Medulla oblongata (tissue), 1 donor: Measurements from ENCODE around the gene RNF183.

Experiments
- DNase-seq: peaks from one replicate; pipeline ENCODE4 v3.0.0-alpha.2; 2015; ENCODE audit errors: extremely low spot score

The RNF183 gene

GRCh38 chr9:113302792-113303418 lies at the start of gene RNF183:
RNF183 (minus strand) TSS chr9:113303376; CDS start chr9:113298184, 5,192 bp downstream.
- DNase-seq: no peak

- DNase-seq: no peak
These were observed 49.2 kb upstream of the RNF183 start for GRCh38 chr9:113352411-113352810.

DNA sequence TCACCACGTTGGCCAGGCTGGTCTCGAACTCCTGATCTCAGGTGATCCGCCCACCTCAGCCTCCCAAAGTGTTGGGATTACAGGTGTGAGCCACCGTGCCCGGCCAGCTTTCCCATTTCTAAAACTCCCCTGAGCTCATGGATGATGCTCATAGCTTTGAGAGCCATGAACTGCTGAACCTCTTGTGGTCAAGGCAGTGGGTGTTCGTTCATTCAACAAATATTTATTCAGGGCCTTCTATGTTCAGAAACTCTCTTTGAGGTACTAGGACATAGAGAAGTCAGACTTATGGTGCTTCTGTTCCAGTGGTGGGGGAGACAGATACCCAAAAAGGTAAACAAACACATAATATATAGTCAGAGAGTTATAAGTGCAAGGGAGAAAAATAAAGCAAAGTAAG lies 48.8 kb upstream of the RNF183 start:
- DNase-seq: no peak

DNA sequence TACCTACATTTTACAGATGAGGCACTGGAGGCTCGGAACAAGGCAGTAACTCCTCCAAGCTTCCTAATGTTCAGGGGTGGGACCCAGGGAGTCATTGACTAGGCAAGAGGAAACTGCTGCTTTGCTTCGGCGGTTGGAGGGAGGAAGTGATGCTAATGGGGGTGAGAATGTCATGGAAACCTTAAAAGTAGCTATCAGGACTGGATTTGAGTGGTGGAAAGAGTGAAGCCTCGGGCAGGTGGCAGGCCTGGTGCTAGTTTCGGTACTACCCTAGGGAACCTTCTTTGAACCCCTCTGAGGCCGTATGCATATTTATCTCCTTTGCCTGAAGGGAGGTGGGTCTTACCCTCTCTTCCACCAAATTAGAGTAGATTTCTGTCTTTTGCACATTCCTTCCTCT lies 47.8 kb upstream of the RNF183 start:
- no peak for DNase-seq

DNA sequence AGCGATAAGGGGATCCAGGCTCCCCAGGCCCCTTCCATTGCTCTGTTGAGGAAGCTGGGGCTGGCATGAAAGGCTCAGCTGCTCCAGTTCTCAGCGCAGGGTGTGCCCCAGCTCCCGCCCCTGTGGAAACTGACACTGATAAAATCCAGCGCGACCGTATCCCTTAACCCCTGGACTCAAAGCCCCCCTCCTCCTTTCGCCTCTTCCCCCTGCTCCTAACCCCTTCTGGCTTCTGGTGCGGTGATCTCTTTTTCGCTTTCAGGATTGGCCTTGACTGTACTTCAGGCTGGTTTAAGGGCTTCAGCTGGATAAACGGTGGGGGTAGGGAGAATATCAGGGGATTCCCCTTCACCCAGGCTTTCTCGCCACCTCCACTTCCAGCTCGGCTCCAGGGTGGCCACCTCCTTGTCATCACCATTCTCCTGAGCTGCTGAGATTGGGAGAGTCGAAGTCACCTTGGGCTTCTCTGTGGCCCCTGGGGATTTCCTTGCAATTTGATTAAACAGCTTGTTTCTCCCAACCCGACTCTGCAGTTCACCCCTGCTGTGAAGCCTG lies 47.0 kb upstream of the RNF183 start:
- DNase-seq: no peak

GRCh38 chr9:113349445-113350094 lies 46.4 kb upstream of the RNF183 start, which contains the start of gene BSPRY:
BSPRY (plus strand) TSS chr9:113349541; CDS start chr9:113349580, 39 bp downstream.
- DNase-seq: no peak

- DNase-seq: no peak
These were observed 45.9 kb upstream of the RNF183 start for GRCh38 chr9:113349066-113349444.

GRCh38 chr9:113348437-113348836 lies 45.3 kb upstream of the RNF183 start:
- no peak for DNase-seq

- DNase-seq: no peak
These were observed 42.5 kb upstream of the RNF183 start for GRCh38 chr9:113345671-113346070.

GRCh38 chr9:113345190-113345589 lies 42.0 kb upstream of the RNF183 start:
- peak; percentile 70 for DNase-seq

- DNase-seq: peak; percentile 97
These were observed 40.6 kb upstream of the RNF183 start for GRCh38 chr9:113343732-113344231.

DNA sequence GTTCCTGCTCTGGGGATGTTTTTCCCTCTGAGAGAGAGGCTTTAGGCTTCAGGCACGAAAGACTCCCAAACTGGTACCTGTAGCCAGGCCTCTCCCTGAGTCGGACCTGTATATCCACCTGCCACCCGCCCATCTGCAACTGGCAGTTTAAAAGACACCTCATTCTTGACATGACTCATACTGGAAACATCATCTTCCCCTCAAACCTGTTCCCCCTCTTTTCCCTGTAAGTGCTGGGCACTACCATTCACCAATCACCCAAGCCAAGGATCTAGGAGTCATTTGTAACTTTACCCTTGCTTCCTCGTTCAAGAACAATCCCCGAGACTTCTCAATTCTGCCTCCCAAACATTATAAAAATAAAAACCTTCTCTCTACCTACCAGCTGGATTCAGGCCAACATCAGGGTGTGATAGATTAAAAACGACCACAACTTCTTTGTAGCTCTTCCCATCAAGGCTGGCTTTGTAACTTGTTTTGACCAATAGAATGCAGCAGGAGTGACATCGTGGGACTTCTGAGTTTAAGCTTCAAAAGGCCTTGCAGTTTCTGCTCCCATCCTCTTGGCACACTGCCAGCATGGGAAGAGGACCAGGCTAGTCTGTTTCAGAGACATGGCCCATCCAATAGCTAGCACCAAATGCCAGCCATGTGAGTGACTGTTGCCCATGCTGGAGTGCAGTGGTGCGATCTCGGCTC lies 38.7 kb upstream of the RNF183 start:
- no peak for DNase-seq

DNA sequence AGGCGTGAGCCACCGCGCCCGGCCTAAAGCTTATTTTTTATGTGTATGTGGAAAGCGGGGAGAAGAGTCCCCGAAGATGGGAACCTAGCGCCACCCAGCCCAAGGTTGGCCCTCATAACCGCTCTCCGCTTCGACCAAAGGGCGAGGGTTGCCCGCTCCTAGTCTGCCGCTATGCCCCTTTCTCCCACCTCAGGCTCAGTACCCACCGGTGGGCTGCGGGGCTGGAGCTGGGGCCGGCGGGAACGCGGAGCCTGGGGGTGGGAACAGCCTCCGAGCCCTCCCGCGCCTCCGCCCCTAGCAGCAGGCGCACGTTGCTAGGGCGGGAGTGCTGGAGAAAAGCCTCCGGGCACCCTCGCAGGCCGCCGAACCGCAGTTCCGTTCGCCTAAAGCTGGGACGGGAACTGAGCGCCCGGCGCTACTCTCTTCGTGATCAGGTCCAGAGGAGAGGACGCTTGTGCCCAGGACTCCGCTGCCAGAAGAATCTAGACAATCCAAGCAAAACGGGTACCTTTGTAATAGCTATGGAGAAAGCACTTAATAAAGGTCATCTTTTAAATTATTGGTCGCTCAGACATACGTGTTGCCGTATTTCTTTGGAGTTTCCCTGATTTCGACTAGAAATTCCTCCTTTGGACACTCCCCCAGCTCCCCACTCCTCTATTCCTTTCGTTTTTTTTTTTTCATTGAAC lies 37.0 kb upstream of the RNF183 start, which contains the start of gene WDR31:
WDR31 (minus strand) TSS at position 265 of the 689 bp plus-strand sequence. CDS start 8,253 bp downstream, outside the sequence.
- DNase-seq: peak; percentile 88

GRCh38 chr9:113337714-113338113 lies 34.5 kb upstream of the RNF183 start:
- no peak for DNase-seq

DNA sequence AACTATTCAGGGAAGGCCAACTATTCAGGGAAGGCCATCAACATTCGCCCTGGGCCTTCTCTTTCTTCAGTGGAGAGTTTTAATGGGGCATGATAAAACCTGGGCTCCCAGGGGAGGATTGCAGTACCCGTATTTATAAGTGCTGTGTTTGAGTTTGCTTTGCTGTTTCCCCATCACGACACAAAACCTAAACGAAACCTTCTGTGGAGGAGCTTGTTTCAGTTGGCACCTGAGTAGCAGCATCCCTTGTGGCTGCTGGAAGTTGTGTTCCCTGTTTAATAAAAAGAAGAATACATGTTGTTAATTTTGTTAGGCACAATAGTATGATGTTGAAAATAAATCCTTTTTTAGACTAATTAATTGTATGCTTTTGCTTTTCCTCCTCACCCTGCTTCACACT lies 28.6 kb upstream of the RNF183 start:
- no peak for DNase-seq

DNA sequence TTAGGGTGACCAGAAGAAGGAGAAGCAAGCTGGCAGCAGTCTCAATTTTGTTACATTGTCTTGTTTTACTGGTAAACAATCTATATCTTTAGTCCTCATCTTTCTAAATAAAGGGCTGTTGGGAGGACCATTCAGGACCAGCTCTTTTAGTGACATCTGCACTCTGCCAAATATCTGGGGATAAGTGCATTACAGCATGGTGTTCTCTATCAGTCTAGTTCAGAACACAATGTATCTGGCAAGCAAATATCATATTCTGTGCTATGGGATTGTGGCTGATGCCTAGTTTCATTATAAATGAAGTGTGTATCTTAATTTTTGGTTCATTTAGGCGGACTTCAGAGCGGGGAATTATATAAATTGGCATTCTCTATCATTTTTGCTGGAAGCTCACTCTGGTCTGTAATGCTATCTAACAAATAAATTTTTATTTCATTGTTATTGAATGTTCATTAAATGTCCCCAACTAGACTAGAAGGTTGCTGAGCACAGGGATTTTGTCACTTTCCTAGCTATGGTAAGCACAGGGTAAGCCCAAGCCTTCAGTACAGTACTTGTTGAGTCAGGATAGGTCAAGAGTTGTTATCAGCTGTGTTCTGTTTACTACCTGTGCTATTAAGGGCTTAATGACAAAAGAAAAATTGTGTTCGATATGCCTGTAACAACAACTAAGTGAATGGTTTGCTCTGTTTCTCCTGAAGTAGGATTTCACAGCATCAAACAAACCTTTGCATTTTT lies 25.0 kb upstream of the RNF183 start:
- no peak for DNase-seq

DNA sequence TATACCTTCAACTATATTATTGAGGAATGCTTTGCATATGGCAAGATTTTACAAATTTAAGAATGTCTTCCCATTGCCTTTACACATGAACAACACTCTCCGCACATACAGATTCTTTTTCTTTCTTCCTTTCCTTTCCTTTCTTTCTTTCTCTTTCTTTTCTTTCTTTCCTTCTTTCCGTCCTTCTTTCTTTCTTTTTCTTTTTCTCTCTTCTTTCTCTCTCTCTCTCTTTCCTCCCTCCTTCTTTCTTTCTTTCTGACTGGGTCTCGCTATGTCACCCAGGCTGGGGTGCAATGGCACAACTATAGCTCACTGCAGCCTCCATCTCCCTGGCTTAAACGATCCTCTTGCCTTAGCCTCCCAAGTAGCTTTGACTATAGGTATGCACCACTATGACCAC lies 23.1 kb upstream of the RNF183 start:
- no peak for DNase-seq

DNA sequence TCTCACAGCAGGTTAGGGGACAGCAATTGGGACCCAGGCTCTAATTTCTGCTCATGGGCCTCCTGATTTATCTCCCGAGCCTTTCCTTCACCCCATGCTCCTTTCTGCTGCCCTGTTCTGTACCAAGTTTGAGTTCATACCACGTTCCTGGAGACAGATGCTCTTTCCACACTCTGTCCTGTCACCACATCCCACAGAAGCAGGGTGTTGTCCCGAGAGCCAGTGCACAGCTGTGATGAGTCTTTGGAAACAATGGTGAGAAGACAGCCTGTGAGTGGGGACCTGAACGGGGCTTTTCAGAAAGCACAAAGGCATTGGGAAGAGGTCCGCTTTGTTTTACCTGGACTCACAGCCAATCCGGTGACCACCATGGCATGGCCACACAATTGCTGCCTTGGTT lies 19.5 kb upstream of the RNF183 start:
- DNase-seq: peak; percentile 26

GRCh38 chr9:113320051-113320450 lies 16.9 kb upstream of the RNF183 start:
- no peak for DNase-seq

DNA sequence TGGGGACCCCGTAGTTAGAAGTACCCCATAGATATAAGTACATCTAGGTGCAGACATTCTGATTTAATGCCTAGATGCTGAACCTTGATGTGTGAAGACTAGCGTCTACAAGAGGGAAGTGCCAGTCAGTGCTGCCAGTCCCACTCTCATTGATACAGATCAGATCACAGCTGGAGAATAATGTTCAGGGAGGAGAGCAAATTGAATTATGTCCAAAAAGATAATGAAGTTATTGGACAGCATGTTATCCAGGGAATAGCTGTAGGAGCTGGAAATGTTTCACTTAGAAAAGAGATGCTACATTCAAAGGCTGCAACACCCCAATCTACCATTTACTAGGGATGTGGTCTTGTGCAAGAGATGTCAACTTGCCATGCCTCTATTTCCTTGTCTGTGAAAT lies 15.9 kb upstream of the RNF183 start:
- no peak for DNase-seq

DNA sequence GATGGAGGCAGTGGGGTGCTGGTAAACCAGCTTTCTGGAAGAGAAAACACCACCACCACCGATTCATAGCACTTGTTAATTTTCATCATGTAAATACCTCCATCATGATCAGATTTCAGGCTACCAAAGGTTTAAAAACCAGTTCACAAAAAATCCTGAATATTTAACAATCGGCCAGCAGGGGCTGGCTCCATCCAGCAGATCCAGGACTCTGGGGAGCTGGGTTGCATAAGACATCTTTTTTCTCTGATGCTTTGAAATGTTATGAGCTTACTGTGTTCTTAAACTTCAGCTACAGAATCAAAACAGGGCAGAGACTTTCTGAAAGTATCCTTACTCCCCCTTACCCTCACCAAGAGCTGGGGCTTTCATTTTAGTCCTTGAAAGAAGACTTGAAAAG lies 14.6 kb upstream of the RNF183 start:
- no peak for DNase-seq
